Measurements from ENCODE around the gene HNF1B. TPM values are rescaled to one million over a fixed set of nuclear protein-coding genes. Genes with fewer than 3 reads are reported as not detected.

HNF1B gene
- total RNA-seq, 2 donors from 2014 or later, result not detected

DNA sequence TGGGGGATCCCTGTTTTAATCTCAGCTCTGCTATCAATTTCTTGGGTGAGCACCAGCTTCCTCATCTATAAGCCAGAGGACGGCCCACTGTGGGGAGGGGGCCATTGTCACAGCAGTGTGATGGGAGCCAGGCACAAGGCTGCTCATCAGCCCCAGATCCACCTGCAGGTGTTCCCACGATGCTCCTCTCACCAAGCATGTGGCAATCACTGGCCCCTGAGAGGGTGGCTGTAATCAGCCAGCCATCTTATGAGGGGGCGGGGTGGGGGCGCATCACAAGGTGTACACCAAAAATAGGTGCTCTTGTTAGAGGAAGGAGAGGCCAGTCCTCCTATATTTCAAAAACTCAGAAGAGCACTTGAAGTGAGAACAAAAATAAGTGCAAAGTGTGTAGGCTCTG, 31.2 kb downstream of the HNF1B start:
- Histone ChIP-seq H3K27ac (no peak overlapping the region), H3K36me3 (no peaks in the 10 kb centered on the region), H3K4me1 (ENCODE audit: control insufficient read depth in 1 of 2, low read depth in 2 of 2) (peaks cover 0 to 6% of the 10 kb centered on the region in 2 donors), H3K27me3 (replicated peaks; ENCODE audit: insufficient read depth) (no peaks in the 10 kb centered on the region), H3K4me3 (no peak overlapping the region), H3K9me3 (no peaks in the 10 kb centered on the region)
- no peak for DNase-seq (ENCODE audit: low spot score)
- ATAC-seq (ENCODE audit: insufficient number of reproducible peaks, low FRiP score, low read depth), result no peak
- TF ChIP-seq CTCF (IDR thresholded peaks at IDR 0.05), result no peak

- Histone ChIP-seq H3K36me3 (no peaks in the 10 kb centered on the region), H3K4me1 (ENCODE audit: control insufficient read depth in 1 of 2, low read depth in 2 of 2) (peaks cover 0 to 6% of the 10 kb centered on the region in 2 donors), H3K27ac (no peak overlapping the region), H3K9me3 (no peaks in the 10 kb centered on the region), H3K4me3 (no peak overlapping the region), H3K27me3 (replicated peaks; ENCODE audit: insufficient read depth) (no peaks in the 10 kb centered on the region)
- no peak for ATAC-seq (ENCODE audit: insufficient number of reproducible peaks, low FRiP score, low read depth)
- no peak for TF ChIP-seq CTCF (IDR thresholded peaks at IDR 0.05)
- no peak for DNase-seq (ENCODE audit: low spot score)
Observed at GRCh38 chr17:37713028-37713431, 31.8 kb downstream of the HNF1B start.

GRCh38 chr17:37711113-37711512, 33.7 kb downstream of the HNF1B start:
- no peak for TF ChIP-seq CTCF (IDR thresholded peaks at IDR 0.05)
- no peaks in the 10 kb centered on the region for H3K27me3 ChIP-seq (replicated peaks; ENCODE audit: insufficient read depth)

GRCh38 chr17:37710344-37710886, 34.4 kb downstream of the HNF1B start:
- H3K4me1 ChIP-seq (ENCODE audit: control insufficient read depth in 1 of 2, low read depth in 2 of 2), result no peaks in the 10 kb centered on the region
- TF ChIP-seq CTCF (IDR thresholded peaks at IDR 0.05), result no peak
- no peak overlapping the region for H3K4me3 ChIP-seq
- DNase-seq (ENCODE audit: low spot score) (no peak), ATAC-seq (ENCODE audit: insufficient number of reproducible peaks, low FRiP score, low read depth) (no peak)
- H3K27me3 ChIP-seq (replicated peaks; ENCODE audit: insufficient read depth), result no peaks in the 10 kb centered on the region
- H3K27ac ChIP-seq, result no peak overlapping the region
- H3K9me3 ChIP-seq, result no peaks in the 10 kb centered on the region
- no peaks in the 10 kb centered on the region for H3K36me3 ChIP-seq

More at GRCh38 chr17:37711113-37711512, 33.7 kb downstream of the HNF1B start:
- Histone ChIP-seq H3K4me1 (ENCODE audit: control insufficient read depth in 1 of 2, low read depth in 2 of 2) (no peaks in the 10 kb centered on the region), H3K36me3 (no peaks in the 10 kb centered on the region), H3K27ac (no peak overlapping the region), H3K4me3 (no peak overlapping the region), H3K9me3 (no peaks in the 10 kb centered on the region)
- ATAC-seq (ENCODE audit: insufficient number of reproducible peaks, low FRiP score, low read depth) (no peak), DNase-seq (ENCODE audit: low spot score) (no peak)

- no peaks in the 10 kb centered on the region for H3K27me3 ChIP-seq (replicated peaks; ENCODE audit: insufficient read depth)
- ATAC-seq (ENCODE audit: insufficient number of reproducible peaks, low FRiP score, low read depth), result no peak
- no peak for DNase-seq (ENCODE audit: low spot score)
Observed at GRCh38 chr17:37708616-37709212, 36.1 kb downstream of the HNF1B start.

More at GRCh38 chr17:37708616-37709212, 36.1 kb downstream of the HNF1B start:
- H3K9me3 ChIP-seq, result no peaks in the 10 kb centered on the region
- H3K4me3 ChIP-seq, result no peak overlapping the region
- H3K36me3 ChIP-seq, result no peaks in the 10 kb centered on the region
- no peak for TF ChIP-seq CTCF (IDR thresholded peaks at IDR 0.05)
- no peaks in the 10 kb centered on the region for H3K4me1 ChIP-seq (ENCODE audit: control insufficient read depth in 1 of 2, low read depth in 2 of 2)
- H3K27ac ChIP-seq, result no peak overlapping the region
